Heart left ventricle (tissue), 13 donors: ENCODE results near the gene FGFRL1.

Source experiments
- POLR2A ChIP-seq, 2 donors: fragments of 450-650 bp; IDR thresholded peaks; one replicate each; pipeline ENCODE4 v1.6.1; 2017; ENCODE audit warnings: antibody characterized with exemption in 2 of 2, mild to moderate bottlenecking in 2 of 2, moderate library complexity in 2 of 2
- TF ChIP-seq, protein P1 (sequence below), 12 donors: fragments of 200-600 bp; sonication (generic) in 4 of 12; IDR thresholded peaks; one replicate each; pipeline versions ENCODE4 v1.5.0 to v1.8.0; 2018 to 2022; ENCODE audit warnings: antibody characterized with exemption in 12 of 12, mild to moderate bottlenecking in 5 of 12
- donor health status: ischemic (EF 13 %, LVEDD 7.1; RV severe dilation, severe dysfunction).
- donor health status: DM: no; HTN: yes; CAD: no.
- donor health status: DM: no; HTN: no; CAD: no.
- donor health status: ischemic (EF 25% LVEDD 6.9; RV normal size, moderate dysfunction).
- donor health status: ischemic (EF 25% LVEDD 5.7; RV mildly dilated, moderate dysfunction).
- donor health status: ischemic (EF 35%, LVEDD 5.7; RV mildly dilated, moderate dysfunction).
- donor health status: nonischemic (EF 11% LVEDD 7.7; RV severe dilation, severe dysfunction).
- donor health status: DM: yes; HTN: yes; CAD: no.
- donor health status: PGD.
- donor health status: ischemic (EF 29% LVEDD 5.4; RV normal size, mild dysfunction).
- donor health status: nonischemic (EF 23%, LVEDD 6.1; RV moderate dilation, normal function).

DNA sequence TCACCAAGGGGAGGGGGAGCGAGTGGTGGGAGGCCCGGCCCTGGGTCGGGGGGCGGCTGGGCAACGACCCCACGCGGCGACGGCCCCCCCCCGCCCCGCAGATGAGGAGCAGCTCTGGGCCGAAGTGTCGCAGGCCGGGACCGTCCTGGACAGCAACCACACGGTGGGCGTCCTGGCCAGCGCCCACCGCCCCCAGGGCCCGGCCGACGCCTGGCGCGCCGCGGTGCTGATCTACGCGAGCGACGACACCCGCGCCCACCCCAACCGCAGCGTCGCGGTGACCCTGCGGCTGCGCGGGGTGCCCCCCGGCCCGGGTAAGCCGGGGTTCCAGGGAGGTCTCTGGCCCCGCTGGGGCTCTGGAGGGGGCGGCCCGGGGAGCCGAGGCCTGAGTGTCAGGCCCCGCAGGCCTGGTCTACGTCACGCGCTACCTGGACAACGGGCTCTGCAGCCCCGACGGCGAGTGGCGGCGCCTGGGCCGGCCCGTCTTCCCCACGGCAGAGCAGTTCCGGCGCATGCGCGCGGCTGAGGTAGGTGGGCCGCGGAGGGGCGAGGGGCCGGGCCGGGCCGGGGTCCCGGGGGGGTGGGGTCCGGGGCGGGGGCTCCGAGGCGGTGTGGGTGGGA, 8.7 kb upstream of the FGFRL1 start:
- TF ChIP-seq POLR2A (IDR thresholded peaks at IDR 0.05): no peak
- TF ChIP-seq, protein P1, sequence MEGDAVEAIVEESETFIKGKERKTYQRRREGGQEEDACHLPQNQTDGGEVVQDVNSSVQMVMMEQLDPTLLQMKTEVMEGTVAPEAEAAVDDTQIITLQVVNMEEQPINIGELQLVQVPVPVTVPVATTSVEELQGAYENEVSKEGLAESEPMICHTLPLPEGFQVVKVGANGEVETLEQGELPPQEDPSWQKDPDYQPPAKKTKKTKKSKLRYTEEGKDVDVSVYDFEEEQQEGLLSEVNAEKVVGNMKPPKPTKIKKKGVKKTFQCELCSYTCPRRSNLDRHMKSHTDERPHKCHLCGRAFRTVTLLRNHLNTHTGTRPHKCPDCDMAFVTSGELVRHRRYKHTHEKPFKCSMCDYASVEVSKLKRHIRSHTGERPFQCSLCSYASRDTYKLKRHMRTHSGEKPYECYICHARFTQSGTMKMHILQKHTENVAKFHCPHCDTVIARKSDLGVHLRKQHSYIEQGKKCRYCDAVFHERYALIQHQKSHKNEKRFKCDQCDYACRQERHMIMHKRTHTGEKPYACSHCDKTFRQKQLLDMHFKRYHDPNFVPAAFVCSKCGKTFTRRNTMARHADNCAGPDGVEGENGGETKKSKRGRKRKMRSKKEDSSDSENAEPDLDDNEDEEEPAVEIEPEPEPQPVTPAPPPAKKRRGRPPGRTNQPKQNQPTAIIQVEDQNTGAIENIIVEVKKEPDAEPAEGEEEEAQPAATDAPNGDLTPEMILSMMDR (IDR thresholded peaks at IDR 0.05): no peak
